ENCODE data around the gene RAB6B. TPM values are rescaled to one million over a fixed set of nuclear protein-coding genes. Genes with fewer than 3 reads are reported as not detected.

Gene RAB6B
- polyA plus RNA-seq, 1 donor from 2014 or later, result 57.5 TPM

DNA sequence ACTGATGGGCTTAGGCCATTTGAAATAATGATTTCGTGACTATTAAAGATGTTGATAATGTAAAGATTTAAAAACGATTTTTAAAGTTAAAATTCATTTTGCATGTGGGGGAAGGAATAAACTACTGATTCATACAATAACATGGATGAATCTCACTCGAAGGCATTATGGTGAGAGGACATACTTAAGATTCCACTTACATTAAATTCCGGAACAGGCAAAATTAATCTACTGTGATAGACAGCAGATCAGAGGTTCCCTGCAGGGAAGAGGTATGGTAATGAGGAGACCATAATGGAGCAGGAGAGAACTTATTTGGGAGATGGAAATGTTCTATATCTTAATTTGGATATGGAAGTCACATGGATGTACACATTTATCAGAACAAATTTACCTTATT, 28.4 kb upstream of the RAB6B start:
- Histone ChIP-seq H3K79me2 (replicated peaks; ENCODE audit: insufficient read depth, low read length) (no peaks in the 10 kb centered on the region), H4K20me1 (ENCODE audit: insufficient read depth) (no peaks in the 10 kb centered on the region), H3K27ac (ENCODE audit: low read length) (no peak overlapping the region), H3F3A (ENCODE audit: insufficient read depth, low read length, poor library complexity, severe bottlenecking) (no peaks in the 10 kb centered on the region), H3K9me3 (ENCODE audit: low read length) (no peaks in the 10 kb centered on the region), H3K9ac (ENCODE audit: low read length) (no peak overlapping the region), H3K4me2 (ENCODE audit: low read length) (no peak overlapping the region), H3K36me3 (ENCODE audit: insufficient read depth, low read length) (no peaks in the 10 kb centered on the region), H2AFZ (ENCODE audit: low read depth, low read length) (no peak overlapping the region), H3K4me3 (ENCODE audit: low read length) (no peak overlapping the region), H3K9me2 (ENCODE audit: insufficient read depth, low read length) (no peaks in the 10 kb centered on the region), H3K27me3 (ENCODE audit: insufficient read depth, low read depth, low read length) (peaks cover 5% of the 10 kb centered on the region)
- TF ChIP-seq EP300 (conservative IDR thresholded peaks at IDR 0.05; ENCODE audit: poor library complexity, severe bottlenecking), result no peak
- TF ChIP-seq, protein P1, sequence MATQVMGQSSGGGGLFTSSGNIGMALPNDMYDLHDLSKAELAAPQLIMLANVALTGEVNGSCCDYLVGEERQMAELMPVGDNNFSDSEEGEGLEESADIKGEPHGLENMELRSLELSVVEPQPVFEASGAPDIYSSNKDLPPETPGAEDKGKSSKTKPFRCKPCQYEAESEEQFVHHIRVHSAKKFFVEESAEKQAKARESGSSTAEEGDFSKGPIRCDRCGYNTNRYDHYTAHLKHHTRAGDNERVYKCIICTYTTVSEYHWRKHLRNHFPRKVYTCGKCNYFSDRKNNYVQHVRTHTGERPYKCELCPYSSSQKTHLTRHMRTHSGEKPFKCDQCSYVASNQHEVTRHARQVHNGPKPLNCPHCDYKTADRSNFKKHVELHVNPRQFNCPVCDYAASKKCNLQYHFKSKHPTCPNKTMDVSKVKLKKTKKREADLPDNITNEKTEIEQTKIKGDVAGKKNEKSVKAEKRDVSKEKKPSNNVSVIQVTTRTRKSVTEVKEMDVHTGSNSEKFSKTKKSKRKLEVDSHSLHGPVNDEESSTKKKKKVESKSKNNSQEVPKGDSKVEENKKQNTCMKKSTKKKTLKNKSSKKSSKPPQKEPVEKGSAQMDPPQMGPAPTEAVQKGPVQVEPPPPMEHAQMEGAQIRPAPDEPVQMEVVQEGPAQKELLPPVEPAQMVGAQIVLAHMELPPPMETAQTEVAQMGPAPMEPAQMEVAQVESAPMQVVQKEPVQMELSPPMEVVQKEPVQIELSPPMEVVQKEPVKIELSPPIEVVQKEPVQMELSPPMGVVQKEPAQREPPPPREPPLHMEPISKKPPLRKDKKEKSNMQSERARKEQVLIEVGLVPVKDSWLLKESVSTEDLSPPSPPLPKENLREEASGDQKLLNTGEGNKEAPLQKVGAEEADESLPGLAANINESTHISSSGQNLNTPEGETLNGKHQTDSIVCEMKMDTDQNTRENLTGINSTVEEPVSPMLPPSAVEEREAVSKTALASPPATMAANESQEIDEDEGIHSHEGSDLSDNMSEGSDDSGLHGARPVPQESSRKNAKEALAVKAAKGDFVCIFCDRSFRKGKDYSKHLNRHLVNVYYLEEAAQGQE (IDR thresholded peaks at IDR 0.05; ENCODE audit: borderline replicate concordance), result no peak
- TF ChIP-seq SMC3 (conservative IDR thresholded peaks at IDR 0.05; ENCODE audit: poor library complexity), result no peak
- TF ChIP-seq MXI1 (conservative IDR thresholded peaks at IDR 0.05; ENCODE audit: poor library complexity, severe bottlenecking), result no peak
- TF ChIP-seq, protein P2, sequence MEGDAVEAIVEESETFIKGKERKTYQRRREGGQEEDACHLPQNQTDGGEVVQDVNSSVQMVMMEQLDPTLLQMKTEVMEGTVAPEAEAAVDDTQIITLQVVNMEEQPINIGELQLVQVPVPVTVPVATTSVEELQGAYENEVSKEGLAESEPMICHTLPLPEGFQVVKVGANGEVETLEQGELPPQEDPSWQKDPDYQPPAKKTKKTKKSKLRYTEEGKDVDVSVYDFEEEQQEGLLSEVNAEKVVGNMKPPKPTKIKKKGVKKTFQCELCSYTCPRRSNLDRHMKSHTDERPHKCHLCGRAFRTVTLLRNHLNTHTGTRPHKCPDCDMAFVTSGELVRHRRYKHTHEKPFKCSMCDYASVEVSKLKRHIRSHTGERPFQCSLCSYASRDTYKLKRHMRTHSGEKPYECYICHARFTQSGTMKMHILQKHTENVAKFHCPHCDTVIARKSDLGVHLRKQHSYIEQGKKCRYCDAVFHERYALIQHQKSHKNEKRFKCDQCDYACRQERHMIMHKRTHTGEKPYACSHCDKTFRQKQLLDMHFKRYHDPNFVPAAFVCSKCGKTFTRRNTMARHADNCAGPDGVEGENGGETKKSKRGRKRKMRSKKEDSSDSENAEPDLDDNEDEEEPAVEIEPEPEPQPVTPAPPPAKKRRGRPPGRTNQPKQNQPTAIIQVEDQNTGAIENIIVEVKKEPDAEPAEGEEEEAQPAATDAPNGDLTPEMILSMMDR (IDR thresholded peaks at IDR 0.05; ENCODE audit: poor library complexity, severe bottlenecking), result no peak

DNA sequence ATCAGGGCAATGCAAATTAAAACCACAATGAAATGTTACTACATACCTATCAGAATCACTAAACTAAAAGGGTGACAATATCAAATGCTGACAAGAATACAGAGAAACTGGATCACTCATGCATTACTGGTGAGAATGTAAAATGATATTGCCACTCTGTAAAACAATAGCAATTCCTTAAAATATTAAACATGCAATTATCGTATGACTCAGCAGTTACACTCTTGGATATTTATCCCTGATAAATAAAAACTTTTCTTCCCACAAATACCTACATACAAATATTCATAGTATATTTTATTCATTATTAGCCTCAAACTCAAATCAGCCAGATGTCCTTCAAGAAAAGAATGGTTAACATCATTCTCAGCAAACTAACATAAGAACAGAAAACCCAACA, 25.9 kb upstream of the RAB6B start:
- H3K27me3 ChIP-seq (ENCODE audit: insufficient read depth, low read depth, low read length), result no peaks in the 10 kb centered on the region
- H3K27ac ChIP-seq (ENCODE audit: low read length), result no peak overlapping the region
- no peaks in the 10 kb centered on the region for H3K36me3 ChIP-seq (ENCODE audit: insufficient read depth, low read length)
- no peak overlapping the region for H2AFZ ChIP-seq (ENCODE audit: low read depth, low read length)
- TF ChIP-seq, protein P1 (IDR thresholded peaks at IDR 0.05; ENCODE audit: borderline replicate concordance), result no peak
- TF ChIP-seq, protein P2 (IDR thresholded peaks at IDR 0.05; ENCODE audit: poor library complexity, severe bottlenecking), result no peak
- H3K9me2 ChIP-seq (ENCODE audit: insufficient read depth, low read length), result no peaks in the 10 kb centered on the region
- no peaks in the 10 kb centered on the region for H4K20me1 ChIP-seq (ENCODE audit: insufficient read depth)
- H3K9ac ChIP-seq (ENCODE audit: low read length), result no peak overlapping the region
- no peaks in the 10 kb centered on the region for H3F3A ChIP-seq (ENCODE audit: insufficient read depth, low read length, poor library complexity, severe bottlenecking)
- H3K9me3 ChIP-seq (ENCODE audit: low read length), result no peaks in the 10 kb centered on the region
- no peaks in the 10 kb centered on the region for H3K79me2 ChIP-seq (replicated peaks; ENCODE audit: insufficient read depth, low read length)
- no peak overlapping the region for H3K4me3 ChIP-seq (ENCODE audit: low read length)
- H3K4me2 ChIP-seq (ENCODE audit: low read length), result no peak overlapping the region
